ENCODE results near the gene TACC2.

Gene TACC2

DNA sequence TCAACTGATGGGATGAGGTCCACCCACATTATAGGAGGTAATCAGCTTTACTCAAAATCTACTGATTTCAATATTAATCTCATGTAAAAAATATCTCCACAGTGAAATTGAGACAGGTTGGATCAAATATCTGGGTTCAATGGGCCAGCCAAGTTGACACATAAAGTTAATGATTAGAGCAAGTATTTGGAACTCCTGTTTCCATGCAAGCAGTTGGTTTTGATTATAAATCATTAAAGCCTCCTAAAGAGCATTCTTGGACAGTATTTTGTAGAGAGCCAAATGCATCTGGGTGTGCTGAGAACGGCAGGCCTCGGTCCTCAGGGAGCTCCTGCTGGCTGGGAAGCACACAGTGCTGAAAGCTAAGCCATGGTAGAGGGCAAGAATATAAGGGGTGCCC is 155.2 kb downstream of the TACC2 start:
- no peak for DNase-seq (ENCODE audit: low read depth, low spot score)

DNA sequence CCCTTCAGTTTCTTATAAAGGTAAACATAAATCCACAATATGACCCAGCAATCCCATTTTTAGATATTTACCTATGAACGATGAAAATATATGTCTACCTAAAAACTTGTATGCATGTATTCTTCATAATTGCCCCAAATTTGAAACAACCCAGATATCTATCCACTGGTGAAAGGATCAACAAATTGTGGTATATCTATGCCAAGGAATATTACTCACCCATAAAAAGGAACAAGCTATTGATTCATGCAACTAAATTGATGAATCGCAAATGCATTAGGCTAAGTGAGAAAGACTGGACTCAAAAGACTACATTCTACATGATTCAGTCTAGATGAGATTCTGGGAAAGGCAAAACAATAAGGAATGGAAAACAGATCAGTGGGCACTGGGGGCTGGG is 156.2 kb downstream of the TACC2 start:
- DNase-seq (ENCODE audit: low read depth, low spot score): no peak

DNA sequence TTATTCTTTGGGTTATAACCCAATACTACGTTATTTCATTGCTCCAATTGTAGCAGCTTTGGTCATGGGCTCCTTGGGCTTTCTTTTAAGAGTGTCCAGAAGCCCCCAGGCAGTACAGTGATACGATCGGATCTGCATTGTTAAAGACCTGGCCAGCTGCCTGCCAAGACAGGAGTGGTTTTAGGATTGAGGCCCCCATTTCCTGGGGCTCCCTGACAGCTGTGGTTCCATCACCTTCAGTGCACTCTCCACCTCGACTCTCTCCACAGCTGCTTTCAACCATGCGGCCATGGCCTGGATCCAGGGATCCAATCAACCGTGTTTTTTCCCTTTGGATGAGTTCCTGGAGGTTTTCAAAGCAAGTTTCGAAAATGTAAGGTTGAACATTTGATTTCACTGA is 158.7 kb downstream of the TACC2 start:
- DNase-seq (ENCODE audit: low read depth, low spot score): no peak

DNA sequence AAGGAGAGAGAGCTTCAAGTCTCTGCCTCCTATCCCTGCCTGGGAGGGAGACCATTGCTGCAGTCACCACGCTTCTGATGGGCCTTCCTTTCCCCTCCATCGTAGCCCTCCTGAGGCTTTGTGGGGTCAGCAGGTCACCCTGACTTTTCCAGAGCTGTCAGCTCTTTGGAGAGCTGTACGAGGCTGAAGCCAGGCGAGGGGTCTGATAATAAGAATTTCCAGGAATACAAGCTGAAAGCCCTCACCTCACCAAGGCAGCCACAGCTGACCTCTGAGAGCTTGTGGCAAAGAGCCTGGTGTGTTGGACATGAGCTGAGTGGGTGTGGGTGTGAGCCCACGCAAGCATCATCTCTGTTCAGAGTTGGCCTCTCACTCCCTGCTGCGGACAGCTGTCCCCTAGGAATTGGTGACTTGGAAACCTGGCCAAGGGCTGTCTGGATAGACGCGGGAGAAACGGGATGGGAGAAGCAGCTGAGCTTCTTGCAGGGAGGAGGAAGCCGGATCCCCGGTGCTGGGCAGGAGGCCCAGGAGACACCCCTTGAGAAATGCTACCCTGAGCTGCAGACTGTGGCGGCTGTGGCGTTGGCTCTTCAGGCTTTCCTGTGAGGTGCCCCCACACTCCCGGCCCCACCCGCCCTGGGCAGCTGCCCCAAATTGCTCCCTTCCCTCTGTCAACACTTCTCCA is 160.1 kb downstream of the TACC2 start:
- DNase-seq (ENCODE audit: low read depth, low spot score): no peak

DNA sequence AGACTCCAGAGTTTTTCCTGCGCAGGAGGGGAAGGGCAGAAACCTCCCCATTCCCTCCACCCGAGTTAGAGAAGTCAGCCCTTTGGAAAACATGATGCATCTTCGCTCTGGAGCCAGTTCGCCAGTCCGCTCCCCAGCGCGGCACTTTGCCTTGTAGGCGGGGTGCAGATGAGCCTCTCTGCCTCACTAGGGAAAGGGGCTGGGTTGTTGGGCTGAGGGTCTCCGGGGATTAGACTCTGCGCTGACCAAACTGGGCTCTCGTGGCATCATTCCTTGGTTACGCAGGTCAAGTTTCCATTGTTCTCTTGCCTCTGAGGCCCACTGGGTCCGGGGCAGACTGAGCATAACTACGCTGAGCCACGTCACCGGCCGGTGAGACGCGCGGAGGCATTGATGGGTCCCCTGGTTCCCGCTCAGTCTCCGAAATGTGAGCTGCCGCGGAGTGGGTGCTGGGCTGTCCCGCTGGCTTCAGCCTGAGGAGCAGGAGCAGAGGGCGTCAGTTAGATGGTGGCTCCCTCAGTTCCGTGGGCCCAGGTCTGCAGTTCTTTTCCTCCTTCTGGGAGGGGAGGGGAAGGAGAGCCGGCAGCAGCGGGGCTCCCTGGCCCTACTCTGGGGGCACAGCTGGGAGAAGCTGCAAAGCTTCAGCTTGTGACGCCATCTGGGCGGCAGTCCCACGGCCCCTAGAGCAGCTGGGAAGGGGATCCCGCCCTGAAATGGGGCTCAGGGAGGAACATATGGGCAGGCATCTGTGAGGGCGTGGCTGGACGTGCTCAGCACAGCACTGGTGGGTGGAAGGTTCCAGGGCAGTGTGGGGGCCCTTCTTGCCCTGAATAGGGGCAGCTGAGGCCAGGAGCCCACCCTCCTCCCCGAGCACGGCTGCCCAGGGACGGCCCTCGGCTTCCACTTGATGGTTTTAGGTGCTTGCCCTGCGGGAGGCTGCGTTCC is 160.9 kb downstream of the TACC2 start:
- no peak for DNase-seq (ENCODE audit: low read depth, low spot score)

DNA sequence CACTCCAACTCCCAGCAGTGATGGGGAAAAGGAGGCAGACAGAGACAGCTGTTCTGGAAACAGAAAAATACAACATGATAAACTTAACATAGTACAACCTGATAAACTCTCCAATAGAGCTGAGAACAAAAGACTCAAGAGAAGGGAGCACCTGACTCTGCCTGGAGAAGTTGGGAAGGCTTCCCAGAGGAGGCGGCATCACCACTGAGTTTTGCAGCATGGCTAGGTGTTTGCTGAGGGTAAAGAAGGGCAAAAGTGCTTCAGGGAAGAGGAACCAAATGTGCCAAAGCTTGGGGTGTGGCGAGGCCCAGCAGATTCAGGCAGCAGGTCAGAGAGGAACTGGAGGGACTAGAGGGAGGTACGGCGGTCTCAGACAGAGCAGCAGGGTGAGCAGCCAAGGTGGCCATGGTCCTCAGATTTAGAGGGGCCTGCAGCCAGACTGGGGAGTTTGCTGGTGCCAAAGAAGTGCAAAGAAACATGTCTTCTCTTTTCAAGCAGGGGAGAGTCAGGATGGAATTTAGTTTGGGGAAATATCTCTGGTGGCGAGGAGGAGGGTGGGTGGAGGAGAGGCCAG is 162.2 kb downstream of the TACC2 start:
- DNase-seq (ENCODE audit: low read depth, low spot score): no peak

DNA sequence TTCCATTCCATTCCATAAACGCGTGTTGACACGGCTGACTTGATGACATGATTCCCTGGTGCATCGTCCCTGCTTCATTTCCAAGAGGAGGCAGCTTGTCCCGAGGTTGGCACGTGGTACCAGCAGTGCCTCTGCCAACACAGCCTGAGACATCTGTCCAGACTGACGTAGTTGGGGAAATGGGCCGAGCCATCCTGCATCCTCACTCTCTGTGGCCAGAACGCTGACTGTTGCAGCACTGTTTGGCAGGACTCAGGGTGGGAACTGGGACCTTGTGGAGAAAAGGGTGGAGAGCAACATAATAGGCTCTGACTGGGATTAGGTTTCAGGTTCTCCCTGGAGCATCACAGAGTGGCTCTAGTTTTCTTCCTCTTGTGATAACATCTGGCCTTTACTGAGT is 163.6 kb downstream of the TACC2 start:
- no peak for DNase-seq (ENCODE audit: low read depth, low spot score)

DNA sequence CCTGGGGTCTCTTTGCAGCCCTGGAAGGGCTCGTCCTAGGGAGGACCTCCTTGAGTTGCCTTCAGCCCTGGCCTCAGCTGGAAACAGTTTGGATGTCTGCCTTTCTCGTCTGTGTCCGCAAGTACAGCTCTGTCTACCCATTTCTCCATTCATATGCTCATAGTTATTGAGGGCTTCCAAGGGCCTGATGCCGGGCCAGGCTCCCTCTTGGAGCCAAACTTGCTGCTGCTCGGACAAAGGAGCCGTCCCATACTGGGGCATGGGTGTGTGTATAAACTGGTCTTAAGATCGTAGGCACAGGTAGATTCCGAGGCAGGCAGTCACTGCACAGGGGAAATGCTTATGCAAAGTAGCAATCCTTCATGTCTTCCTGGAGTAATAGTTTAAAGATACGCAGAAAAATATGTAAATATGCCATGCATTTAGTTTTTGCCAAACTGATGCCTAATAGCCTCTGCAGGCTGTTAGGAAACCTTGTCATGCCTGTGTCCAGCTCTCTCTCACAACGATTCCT is 165.1 kb downstream of the TACC2 start:
- DNase-seq (ENCODE audit: low read depth, low spot score): no peak

DNA sequence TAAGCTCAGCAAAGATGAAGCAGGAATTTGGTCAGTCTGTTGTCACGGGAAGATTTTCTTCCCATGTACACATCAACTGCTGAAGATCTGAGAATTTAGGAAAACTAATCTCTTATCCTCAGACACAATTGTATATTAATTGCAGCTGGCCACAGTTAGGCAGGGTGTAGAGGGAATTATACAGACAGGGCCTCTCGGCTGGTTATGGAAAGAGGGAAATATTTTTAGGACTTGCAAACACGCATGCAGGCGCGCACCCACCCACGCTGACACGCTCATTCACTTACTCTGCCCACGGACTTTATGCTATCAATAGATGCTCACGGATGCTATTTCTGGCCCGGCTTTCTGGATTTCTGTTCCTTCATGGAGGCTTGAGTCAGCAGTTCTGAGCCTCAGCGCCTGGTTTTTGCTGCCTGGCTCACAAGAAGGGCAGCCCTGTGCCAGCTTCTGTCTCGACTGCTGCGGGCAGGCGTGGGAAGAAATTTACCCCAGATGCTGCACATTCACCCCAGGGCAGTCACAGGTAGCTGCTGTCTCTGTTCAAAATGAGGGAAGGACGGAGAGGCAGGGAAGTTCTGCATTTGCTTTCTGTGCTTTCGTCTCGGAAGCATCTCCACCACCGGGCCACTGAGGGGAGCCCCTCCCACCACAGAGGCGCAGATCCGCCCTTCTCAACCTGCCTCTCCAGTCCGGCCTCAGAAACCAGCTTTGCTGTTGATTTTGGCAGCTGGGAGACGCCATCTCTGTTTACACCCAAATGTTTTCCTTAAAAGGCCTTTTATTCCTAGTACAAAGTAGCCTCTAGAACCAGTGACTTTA is 165.8 kb downstream of the TACC2 start:
- DNase-seq (ENCODE audit: low read depth, low spot score): no peak

DNA sequence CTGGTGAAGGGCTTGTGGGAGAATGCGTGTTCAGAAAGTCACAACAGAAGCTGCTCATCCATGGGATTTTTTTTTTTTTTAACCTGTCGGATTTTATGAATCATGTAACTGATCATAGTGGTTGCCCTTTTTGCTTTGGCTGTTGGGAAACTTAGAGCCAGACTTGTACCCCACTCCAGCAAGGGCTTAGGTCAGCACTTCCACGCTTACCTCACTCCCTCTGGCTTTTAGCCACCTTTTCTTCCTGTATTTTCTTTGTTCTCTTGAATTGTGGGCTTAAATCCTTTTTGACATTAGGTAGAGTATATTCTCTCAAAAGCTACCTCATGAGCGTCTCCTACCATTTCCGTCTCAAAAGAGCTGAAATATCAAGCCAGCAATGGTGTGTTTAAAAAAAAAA is 168.5 kb downstream of the TACC2 start:
- no peak for DNase-seq (ENCODE audit: low read depth, low spot score)

DNA sequence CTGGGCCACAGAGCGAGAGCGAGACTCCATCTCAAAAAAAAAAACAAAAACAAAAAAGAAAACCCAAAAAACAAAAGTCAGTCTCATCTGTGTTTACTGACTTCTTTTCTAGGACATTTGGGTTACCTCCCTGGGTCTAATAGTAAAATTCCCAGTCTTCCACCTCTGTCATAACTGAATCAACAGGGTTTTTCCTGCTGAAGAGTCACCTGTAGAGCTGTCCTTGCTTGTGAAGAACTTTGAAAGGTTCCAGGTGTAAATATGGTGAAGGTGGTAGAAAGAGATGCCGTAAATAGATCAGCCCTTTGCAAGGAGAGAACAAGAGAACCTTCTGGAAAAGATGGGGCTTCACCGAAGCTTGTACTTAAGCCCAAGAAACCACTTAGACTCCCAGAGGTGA is 169.4 kb downstream of the TACC2 start:
- no peak for DNase-seq (ENCODE audit: low read depth, low spot score)

DNA sequence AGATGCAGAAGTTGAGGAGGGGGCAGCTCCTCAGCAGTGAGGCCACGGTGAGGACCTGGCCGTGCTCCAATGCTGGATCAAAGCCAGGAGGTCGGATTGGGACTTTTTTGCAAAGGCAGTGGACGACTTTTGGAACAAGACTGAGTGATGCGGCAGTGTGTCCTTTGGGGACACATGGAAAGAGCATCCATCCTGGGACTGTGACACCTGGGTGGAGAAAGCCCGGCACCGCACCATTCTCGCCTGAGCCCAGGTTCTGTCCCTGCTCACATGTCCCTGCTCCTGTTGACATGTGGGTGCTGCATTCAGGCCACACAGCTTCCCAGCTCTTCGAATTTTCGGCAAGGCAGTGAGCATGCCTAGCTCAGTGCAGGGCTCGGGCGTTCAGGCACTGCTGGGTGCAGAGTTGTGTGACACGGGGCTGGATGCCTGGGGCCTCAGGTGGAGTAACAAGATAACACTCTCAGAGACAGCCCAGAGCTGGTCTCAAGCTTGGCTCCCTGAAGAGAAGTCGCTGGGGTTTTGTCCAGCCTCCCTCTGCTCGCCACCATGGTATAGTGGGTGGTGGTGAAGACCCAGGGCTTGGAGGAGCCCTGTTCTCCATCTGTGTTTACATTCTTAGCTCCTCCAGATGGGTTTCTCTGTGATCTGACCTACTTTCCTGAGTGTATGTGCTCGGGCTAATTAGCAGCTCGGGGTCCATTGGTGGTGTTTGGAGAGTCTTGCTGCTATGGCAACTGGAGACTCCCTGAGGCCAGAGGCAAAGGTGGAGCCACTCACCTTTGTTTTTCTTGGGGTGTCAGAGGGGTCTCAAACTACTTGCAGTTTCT is 170.4 kb downstream of the TACC2 start:
- no peak for DNase-seq (ENCODE audit: low read depth, low spot score)

DNA sequence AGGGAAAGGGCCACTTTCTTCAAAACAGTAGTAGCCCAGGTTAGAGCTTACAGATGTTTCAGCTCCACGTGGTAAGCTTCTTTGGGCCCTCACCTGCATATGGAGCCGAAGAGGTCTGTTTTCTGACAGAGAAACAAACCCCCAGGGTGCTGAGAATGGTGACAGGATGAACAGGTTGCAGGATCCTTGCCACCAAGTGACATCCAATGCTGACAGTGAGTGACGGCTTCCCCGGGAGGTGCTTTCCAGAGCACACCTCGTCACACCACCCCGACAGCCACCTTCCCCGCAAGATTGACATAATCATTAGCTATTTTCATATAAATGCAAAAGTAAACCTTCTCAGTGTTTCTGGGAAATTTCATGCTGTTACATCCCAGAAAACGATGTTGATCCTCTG is 172.8 kb downstream of the TACC2 start:
- DNase-seq (ENCODE audit: low read depth, low spot score): no peak

DNA sequence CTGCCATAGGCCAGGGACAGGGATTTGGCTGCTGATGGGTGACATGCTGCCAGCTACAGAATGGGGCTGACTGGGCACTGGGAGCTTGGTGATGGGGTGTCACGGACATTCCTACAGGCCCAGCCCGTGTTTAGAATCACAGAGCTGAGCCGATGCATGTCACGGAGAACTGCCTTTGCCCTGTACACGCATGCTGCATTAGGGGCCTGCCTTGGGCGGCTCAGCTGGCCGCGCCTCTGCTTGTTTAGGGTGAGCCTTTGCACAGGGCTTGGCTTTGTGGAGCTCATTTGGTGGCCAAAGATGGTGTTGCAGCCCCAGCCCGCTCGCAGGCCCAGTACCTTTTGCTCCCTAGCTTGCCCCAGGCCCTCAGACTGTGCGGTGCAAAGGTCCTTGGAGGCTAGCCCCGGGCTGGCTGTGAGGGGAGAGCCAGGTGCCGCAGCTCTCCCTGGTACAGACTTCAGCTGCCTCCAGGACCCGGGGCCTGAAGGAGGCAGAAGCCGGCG is 173.8 kb downstream of the TACC2 start:
- no peak for DNase-seq (ENCODE audit: low read depth, low spot score)

DNA sequence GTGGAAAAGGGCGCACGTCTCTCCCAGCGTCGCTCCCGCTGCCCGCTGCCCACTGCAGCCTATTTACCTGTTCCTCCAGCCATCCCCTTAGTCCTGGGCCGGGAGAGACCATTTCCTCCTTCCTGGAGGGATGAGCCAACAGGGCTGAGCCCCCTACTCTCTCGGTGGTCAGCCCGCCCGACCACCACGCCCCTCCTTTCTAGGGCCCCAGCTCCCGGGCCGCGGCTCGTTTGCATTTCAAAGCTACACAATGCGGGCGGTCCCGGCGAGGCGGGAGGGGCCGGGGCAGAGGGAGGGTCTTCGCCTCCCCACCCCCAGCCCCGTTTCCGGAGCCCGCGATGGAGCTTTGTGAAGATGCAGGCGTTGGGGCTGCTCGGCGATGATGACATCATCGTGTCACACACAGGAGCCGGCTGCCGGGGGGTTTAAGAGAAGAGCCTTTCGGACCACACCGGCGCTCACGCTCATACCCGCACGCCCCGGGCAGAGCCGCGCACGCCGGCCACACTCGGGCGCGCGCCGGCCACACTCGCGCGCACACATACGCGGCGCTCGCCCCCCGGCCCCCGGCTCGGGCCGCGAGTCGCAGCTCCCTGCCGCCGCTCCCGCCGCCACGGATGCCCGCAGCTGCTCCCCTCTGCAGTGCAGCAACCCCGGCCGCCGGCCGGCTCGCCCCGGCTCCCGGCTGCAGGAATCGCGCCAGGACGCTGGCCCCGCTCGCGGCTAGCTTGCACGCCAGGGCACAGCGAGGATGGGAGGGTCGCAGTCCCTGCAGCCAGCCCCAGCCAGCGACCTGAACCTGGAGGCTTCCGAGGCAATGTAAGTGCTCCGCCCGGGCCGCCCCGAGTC is 174.4 kb downstream of the TACC2 start:
- DNase-seq (ENCODE audit: low read depth, low spot score): no peak

DNA sequence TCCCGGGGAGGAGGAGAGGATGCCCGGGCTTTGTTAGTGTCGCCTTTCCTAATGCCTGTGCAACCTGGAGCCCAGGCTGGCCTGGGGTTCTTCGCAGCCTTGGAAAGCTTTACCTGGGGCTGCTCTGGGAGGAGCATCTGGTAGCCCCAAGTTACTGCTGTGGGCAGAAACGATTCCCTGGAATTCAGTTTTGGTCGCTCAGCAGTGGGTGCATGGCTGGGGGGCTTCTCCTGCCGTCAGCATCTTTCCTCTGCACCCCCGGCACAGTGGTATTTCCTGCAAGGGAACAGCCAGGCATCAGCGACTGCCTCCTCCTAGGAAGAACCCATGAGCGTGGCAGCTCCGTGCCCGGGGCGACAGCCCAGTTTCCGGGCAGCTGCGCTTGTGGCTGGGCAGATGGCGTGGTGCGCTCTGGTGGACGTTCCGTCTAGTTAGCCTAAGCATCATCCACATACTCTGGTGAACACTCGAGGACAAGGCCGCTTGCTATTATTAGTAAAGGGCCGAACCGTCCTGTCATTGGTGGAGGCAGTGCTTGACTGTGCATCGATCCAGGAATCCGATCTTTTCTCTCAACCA is 175.1 kb downstream of the TACC2 start:
- no peak for DNase-seq (ENCODE audit: low read depth, low spot score)

DNA sequence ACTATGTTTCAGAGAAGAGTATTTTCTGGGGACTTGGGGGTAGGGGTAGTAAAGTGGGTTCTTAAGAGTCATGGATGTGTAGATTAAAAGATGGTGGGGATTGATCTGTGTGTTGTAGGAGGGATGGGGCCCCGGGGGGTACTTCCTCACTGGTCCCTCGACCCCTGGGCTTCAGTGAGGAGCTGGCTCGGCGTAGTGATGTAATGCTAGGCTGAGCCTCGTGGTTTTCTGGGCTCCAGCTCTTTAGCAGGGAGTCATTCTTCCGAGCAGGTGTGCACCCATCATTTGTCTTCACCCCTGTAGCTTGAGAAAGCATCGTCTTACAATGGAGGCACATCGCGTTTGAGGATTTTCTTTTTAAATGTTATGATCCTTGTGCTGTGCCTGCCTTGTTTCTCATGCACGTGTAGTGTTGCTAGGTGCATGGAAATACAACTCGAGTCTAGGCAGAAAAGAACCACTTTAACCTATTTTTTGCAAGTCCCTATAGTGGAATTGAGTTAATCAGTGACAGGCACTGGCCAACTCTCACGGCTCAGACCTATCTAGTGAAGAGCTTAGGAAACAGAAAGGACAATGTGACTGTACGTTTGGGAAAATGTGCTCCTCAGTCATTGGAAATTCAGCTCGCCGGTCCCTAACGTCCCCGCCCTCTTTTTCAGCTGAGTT is 176.0 kb downstream of the TACC2 start:
- no peak for DNase-seq (ENCODE audit: low read depth, low spot score)

DNA sequence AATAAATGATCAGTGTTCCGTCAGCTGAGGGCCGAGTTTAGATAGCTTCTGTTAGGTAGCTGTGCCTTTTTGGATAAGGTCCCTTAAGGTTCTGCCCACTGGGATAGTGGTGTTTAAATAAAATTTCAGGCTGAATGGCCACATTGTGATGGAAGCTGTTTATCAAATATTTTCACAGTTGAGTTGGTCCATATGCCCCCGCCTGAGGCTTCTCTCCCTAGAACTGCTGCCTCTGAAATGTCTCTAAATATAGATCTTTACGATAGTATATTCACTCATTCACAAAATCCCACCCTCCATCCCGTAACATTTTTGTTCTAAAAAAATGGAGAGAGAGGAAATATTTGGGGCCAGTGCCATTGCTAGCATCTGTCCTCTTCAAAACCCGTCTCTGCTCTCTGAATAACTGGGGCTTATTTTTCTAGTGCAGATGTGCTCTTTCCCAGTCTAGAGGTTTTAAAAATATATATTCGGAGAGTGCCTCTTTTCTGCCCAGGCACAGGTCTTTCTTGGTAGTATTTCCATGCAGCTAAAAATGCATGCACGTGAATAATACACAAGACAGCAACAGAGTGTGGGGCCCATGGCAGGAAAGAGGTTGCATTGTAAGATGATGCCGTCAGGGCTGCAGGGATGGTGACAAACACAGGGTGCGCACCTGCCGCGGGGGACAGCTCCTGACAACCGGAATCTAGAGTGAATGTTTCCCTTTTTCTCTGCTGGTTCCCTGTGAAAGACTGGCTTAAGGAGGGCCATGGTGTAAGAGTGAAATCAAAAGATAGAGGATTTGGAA is 176.7 kb downstream of the TACC2 start:
- DNase-seq (ENCODE audit: low read depth, low spot score): no peak
